Glutamatergic neuron (in vitro differentiated cells): ENCODE results near the gene FHOD3. TPM values are rescaled to one million over a fixed set of nuclear protein-coding genes. Genes with fewer than 3 reads are reported as not detected.

ENCODE experiments used
- DNase-seq: peaks from one replicate; pipeline ENCODE4 v3.0.0; 2022
- H3K27ac Mint-ChIP-seq: one replicate; pipeline ENCODE4 v1.8.0; 2020; ENCODE audit warnings: mild to moderate bottlenecking, mixed read lengths, inconsistent platforms; ENCODE audit not compliant: unreplicated experiment
- H3K27me3 Mint-ChIP-seq: one replicate; pipeline ENCODE4 v1.8.0; 2020; ENCODE audit warnings: mild to moderate bottlenecking, moderate library complexity, mixed read lengths, inconsistent platforms; ENCODE audit not compliant: unreplicated experiment
- H3K36me3 Mint-ChIP-seq: one replicate; pipeline ENCODE4 v1.8.0; 2020; ENCODE audit warnings: mild to moderate bottlenecking, mixed read lengths, inconsistent platforms; ENCODE audit not compliant: unreplicated experiment
- H3K4me1 Mint-ChIP-seq: one replicate; pipeline ENCODE4 v1.8.0; 2020; ENCODE audit warnings: mild to moderate bottlenecking, low read depth, mixed read lengths, inconsistent platforms; ENCODE audit not compliant: unreplicated experiment
- H3K4me3 Mint-ChIP-seq: one replicate; pipeline ENCODE4 v1.8.0; 2020; ENCODE audit warnings: mild to moderate bottlenecking, mixed read lengths, inconsistent platforms; ENCODE audit not compliant: unreplicated experiment
- H3K9me3 Mint-ChIP-seq: one replicate; pipeline ENCODE4 v1.8.0; 2020; ENCODE audit warnings: mild to moderate bottlenecking, moderate library complexity, mixed read lengths, inconsistent platforms; ENCODE audit not compliant: unreplicated experiment
- total RNA-seq: library from RNA; stranded (reverse); fragmentation: NEBNext Ultra II Directional; extraction: Animal tissue kit (Norgen Biotek cat#: 25700); gene quantifications from one replicate; pipeline ENCODE4 v1.2.1, GENCODE V29; 2021; ENCODE audit not compliant: unreplicated experiment
- TF ChIP-seq, protein P1 (sequence below): fragments of 200-600 bp; sonication (generic); IDR thresholded peaks from one replicate; pipeline ENCODE4 v1.5.0; 2021; ENCODE audit not compliant: partially characterized antibody, unreplicated experiment

The FHOD3 gene
- total RNA-seq, 1 donor from 2014 or later, result 21.2 TPM

DNA sequence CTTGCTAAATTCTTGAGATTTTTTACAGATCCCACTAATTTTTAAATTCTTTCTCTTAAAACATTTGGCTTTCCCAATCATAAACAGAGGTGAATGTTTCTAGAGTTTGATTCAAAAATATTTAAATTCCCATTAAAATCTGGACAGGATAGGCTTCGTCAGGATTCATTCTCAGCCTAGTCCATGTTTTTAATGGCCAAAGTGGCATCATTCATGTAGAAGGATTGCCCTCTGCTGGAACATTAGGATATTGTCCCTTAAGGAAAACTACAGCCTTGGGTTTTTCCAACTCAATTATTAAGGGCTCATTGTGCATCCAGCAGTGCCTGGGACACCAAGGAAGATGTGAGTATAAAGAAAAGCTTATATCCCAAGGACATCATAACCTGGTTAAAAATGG, 459.6 kb downstream of the FHOD3 start:
- peaks cover 10% of the 10 kb centered on the region for H3K27me3 Mint-ChIP-seq
- TF ChIP-seq, protein P1, sequence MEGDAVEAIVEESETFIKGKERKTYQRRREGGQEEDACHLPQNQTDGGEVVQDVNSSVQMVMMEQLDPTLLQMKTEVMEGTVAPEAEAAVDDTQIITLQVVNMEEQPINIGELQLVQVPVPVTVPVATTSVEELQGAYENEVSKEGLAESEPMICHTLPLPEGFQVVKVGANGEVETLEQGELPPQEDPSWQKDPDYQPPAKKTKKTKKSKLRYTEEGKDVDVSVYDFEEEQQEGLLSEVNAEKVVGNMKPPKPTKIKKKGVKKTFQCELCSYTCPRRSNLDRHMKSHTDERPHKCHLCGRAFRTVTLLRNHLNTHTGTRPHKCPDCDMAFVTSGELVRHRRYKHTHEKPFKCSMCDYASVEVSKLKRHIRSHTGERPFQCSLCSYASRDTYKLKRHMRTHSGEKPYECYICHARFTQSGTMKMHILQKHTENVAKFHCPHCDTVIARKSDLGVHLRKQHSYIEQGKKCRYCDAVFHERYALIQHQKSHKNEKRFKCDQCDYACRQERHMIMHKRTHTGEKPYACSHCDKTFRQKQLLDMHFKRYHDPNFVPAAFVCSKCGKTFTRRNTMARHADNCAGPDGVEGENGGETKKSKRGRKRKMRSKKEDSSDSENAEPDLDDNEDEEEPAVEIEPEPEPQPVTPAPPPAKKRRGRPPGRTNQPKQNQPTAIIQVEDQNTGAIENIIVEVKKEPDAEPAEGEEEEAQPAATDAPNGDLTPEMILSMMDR, result peak; percentile 77
- H3K9me3 Mint-ChIP-seq, result peaks cover 12% of the 10 kb centered on the region
- peaks cover 9% of the 10 kb centered on the region for H3K36me3 Mint-ChIP-seq
- no peak for DNase-seq
- H3K4me3 Mint-ChIP-seq, result no peak overlapping the region
- peak overlapping the region; percentile 62 for H3K27ac Mint-ChIP-seq
- H3K4me1 Mint-ChIP-seq, result peaks cover 27% of the 10 kb centered on the region

DNA sequence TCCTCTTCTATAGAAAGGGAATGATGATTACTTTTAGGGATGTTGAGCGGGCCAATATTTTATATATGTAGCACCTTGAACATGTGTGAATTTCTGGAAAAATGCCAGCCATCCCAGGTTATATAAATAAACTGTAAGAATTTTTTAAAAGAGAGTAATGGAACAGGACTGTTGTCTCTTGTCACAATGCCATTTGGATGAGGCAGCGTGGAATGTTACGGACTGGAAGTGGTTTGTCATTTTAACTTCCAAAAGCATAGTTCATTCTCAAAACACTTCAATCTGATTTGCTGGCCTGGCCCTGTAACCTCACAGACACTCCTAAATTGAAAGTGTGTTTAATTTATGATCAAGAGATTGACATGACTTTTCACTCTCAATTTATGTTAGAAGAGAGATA, 460.5 kb downstream of the FHOD3 start:
- Mint-ChIP-seq H3K27me3 (peaks cover 10% of the 10 kb centered on the region), H3K36me3 (peaks cover 9% of the 10 kb centered on the region), H3K9me3 (peaks cover 12% of the 10 kb centered on the region), H3K4me3 (no peak overlapping the region), H3K27ac (peak overlapping the region; percentile 86), H3K4me1 (peaks cover 27% of the 10 kb centered on the region)
- TF ChIP-seq, protein P1, result no peak
- no peak for DNase-seq

DNA sequence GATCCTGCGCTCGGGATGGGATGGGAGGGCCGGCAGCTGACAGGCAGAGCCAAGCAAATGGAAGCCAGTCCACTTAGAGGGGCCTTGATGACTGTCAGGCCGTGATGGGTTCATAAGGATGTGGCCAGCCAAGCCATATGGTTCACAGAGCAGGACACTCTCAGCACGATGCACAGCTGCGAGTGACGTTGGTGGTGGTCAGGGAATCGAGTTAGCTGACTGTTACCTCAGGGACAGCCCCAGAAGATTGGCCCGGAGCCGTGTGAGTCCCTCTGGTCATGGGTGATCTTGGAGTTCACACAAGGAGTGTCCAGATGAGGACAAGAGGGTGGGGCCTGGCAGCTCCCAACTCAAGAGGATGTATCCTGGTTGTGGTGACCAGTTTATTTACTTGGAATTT, 461.1 kb downstream of the FHOD3 start:
- Mint-ChIP-seq H3K36me3 (peaks cover 9% of the 10 kb centered on the region), H3K4me1 (peaks cover 27% of the 10 kb centered on the region), H3K9me3 (peaks cover 12% of the 10 kb centered on the region), H3K27me3 (peaks cover 10% of the 10 kb centered on the region), H3K4me3 (peak overlapping the region; percentile 40), H3K27ac (peak overlapping the region; percentile 86)
- TF ChIP-seq, protein P1, result no peak
- DNase-seq, result peak; percentile 54

DNA sequence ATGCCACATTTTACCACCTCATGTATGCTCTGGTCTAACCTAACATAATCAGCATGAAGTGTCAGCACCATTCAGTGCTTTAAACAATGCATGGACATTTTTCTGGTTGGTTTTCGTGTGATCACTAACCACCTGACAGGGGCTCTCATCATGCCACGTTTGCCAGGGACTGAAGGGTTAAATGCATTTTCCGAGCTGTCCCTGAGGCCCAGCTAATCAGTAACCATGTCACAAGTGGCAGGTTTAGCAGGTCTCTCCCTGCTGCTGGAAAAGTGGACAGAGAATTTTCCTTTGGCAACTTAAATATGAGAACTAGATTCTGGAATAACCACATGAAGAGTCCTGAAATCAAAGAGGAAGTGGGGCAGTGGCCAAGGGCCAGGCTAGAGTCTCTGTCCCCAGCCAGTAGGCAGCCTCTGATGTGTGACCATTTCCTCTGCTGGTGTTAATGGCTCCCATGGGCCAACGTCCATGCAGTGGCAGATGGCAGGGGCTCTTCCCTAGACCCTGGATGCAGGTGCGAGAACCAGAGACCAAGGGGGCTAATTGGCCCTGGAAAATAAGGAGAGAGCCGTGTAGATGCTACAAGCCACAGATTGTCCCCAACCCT, 461.8 kb downstream of the FHOD3 start:
- Mint-ChIP-seq H3K27ac (peak overlapping the region; percentile 86), H3K4me3 (peak overlapping the region; percentile 40), H3K9me3 (peaks cover 12% of the 10 kb centered on the region), H3K4me1 (peaks cover 27% of the 10 kb centered on the region), H3K36me3 (peaks cover 9% of the 10 kb centered on the region), H3K27me3 (peaks cover 10% of the 10 kb centered on the region)
- peak; percentile 51 for DNase-seq
- TF ChIP-seq, protein P1, result no peak

DNA sequence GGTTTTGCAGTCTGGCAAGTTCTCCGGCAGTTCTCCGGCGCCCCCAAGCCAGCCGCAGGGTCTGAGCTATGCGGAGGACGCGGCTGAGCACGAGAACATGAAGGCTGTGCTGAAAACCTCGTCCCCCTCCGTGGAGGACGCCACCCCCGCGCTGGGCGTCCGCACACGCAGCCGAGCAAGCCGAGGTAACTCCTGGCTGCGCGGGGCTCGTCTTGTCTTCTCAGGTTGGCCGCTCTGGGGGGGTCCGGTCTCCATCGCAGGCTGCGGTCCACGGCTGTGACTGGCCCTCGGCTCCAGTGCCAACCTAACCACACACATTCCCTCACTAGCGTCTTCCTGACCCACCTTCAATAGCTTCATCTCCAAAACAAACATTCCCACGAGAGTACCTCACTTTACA, 463.1 kb downstream of the FHOD3 start:
- TF ChIP-seq, protein P1, result no peak
- Mint-ChIP-seq H3K36me3 (peaks cover 9% of the 10 kb centered on the region), H3K9me3 (peaks cover 12% of the 10 kb centered on the region)

More for the DNA sequence above, 463.1 kb downstream of the FHOD3 start:
- Mint-ChIP-seq H3K4me1 (peaks cover 25% of the 10 kb centered on the region), H3K4me3 (no peak overlapping the region), H3K27me3 (peaks cover 10% of the 10 kb centered on the region), H3K27ac (peak overlapping the region; percentile 14)
- DNase-seq, result no peak
